GM19035 (cell line): ENCODE measurements around the gene OR10Z1.

ENCODE experiments used
- ATAC-seq: cut with Tn5 transposase; IDR thresholded peaks from one replicate; pipeline ENCODE4 v1.9.1; 2021; ENCODE audit not compliant: unreplicated experiment

The OR10Z1 gene

GRCh38 chr1:158604968-158605367 is at the start of gene OR10Z1:
Gene OR10Z1, plus strand, starts transcription at chr1:158605268. Its CDS starts 1,171 bp downstream, at chr1:158606439.
- no peak for ATAC-seq

GRCh38 chr1:158559696-158560095 is 45.4 kb upstream of the OR10Z1 start:
- no peak for ATAC-seq

GRCh38 chr1:158563853-158564252 is 41.2 kb upstream of the OR10Z1 start:
- no peak for ATAC-seq

GRCh38 chr1:158564608-158565007 is 40.5 kb upstream of the OR10Z1 start:
- no peak for ATAC-seq

GRCh38 chr1:158570480-158570879 is 34.6 kb upstream of the OR10Z1 start, which contains the start of gene OR6P1:
Gene OR6P1, minus strand, starts transcription at chr1:158570580. Its CDS starts 6,976 bp downstream, at chr1:158563604.
- ATAC-seq = no peak

GRCh38 chr1:158572226-158572625 is 32.8 kb upstream of the OR10Z1 start:
- no peak for ATAC-seq

GRCh38 chr1:158577561-158577960 is 27.5 kb upstream of the OR10Z1 start:
- no peak for ATAC-seq

- ATAC-seq = no peak
These were observed 25.3 kb upstream of the OR10Z1 start, which contains the start of gene OR10X1 for GRCh38 chr1:158579733-158580132. Gene OR10X1, minus strand, starts transcription at chr1:158579899. Its CDS starts 0 bp downstream, at chr1:158579899.

GRCh38 chr1:158583962-158584361 is 21.1 kb upstream of the OR10Z1 start:
- ATAC-seq = no peak

GRCh38 chr1:158586942-158587341 is 18.1 kb upstream of the OR10Z1 start:
- ATAC-seq = no peak

GRCh38 chr1:158600735-158601134 is 4.3 kb upstream of the OR10Z1 start:
- no peak for ATAC-seq

GRCh38 chr1:158607296-158607695 is 2.2 kb downstream of the OR10Z1 start:
- ATAC-seq = no peak

- no peak for ATAC-seq
These were observed 6.8 kb downstream of the OR10Z1 start for GRCh38 chr1:158611916-158612315.

- ATAC-seq = no peak
These were observed 8.7 kb downstream of the OR10Z1 start for GRCh38 chr1:158613764-158614163.

- no peak for ATAC-seq
These were observed 33.1 kb downstream of the OR10Z1 start for GRCh38 chr1:158638146-158638545.

GRCh38 chr1:158638904-158639303 is 33.8 kb downstream of the OR10Z1 start:
- ATAC-seq = no peak

- ATAC-seq = no peak
These were observed 39.4 kb downstream of the OR10Z1 start for GRCh38 chr1:158644449-158644848.

- ATAC-seq = no peak
These were observed 41.4 kb downstream of the OR10Z1 start for GRCh38 chr1:158646465-158646864.

GRCh38 chr1:158649052-158649451 is 44.0 kb downstream of the OR10Z1 start:
- no peak for ATAC-seq

GRCh38 chr1:158652721-158653334 is 47.8 kb downstream of the OR10Z1 start:
- no peak for ATAC-seq

GRCh38 chr1:158654086-158654485 is 49.0 kb downstream of the OR10Z1 start:
- ATAC-seq = no peak

GRCh38 chr1:158654571-158654970 is 49.5 kb downstream of the OR10Z1 start:
- ATAC-seq = no peak
